ENCODE results near the gene HSD17B2.

HSD17B2 gene

GRCh38 chr16:82051656-82052055, 16.6 kb downstream of the HSD17B2 start:
- Histone ChIP-seq H3K4me3 (ENCODE audit: low read depth in 1 of 2, low read length in 2 of 2) (no peak overlapping the region), H3K27me3 (ENCODE audit: control insufficient read depth in 1 of 2, insufficient read depth in 2 of 2, low read length in 2 of 2) (no peaks in the 10 kb centered on the region), H3K36me3 (ENCODE audit: insufficient read depth, low read length) (no peaks in the 10 kb centered on the region), H3K9ac (ENCODE audit: low read length) (no peak overlapping the region), H3K4me1 (ENCODE audit: insufficient read depth, low read length) (no peaks in the 10 kb centered on the region), H3K27ac (ENCODE audit: low read depth, low read length) (no peak overlapping the region), H3K9me3 (ENCODE audit: low read length) (no peaks in the 10 kb centered on the region)

GRCh38 chr16:82055117-82055516, 20.1 kb downstream of the HSD17B2 start:
- no peak overlapping the region for H3K9ac ChIP-seq (ENCODE audit: low read length)
- H3K36me3 ChIP-seq (ENCODE audit: insufficient read depth, low read length), result no peaks in the 10 kb centered on the region
- no peak overlapping the region for H3K27ac ChIP-seq (ENCODE audit: low read depth, low read length)
- no peaks in the 10 kb centered on the region for H3K27me3 ChIP-seq (ENCODE audit: control insufficient read depth in 1 of 2, insufficient read depth in 2 of 2, low read length in 2 of 2)
- no peaks in the 10 kb centered on the region for H3K4me1 ChIP-seq (ENCODE audit: insufficient read depth, low read length)
- H3K4me3 ChIP-seq (ENCODE audit: low read depth in 1 of 2, low read length in 2 of 2), result no peak overlapping the region
- H3K9me3 ChIP-seq (ENCODE audit: low read length), result no peaks in the 10 kb centered on the region

- Histone ChIP-seq H3K36me3 (ENCODE audit: insufficient read depth, low read length) (no peaks in the 10 kb centered on the region), H3K27me3 (ENCODE audit: control insufficient read depth in 1 of 2, insufficient read depth in 2 of 2, low read length in 2 of 2) (no peaks in the 10 kb centered on the region), H3K9ac (ENCODE audit: low read length) (no peak overlapping the region), H3K4me3 (ENCODE audit: low read depth in 1 of 2, low read length in 2 of 2) (no peak overlapping the region), H3K27ac (ENCODE audit: low read depth, low read length) (no peak overlapping the region), H3K9me3 (ENCODE audit: low read length) (no peaks in the 10 kb centered on the region), H3K4me1 (ENCODE audit: insufficient read depth, low read length) (no peaks in the 10 kb centered on the region)
These were observed 20.9 kb downstream of the HSD17B2 start for GRCh38 chr16:82055728-82056549.

- no peak overlapping the region for H3K27ac ChIP-seq (ENCODE audit: low read depth, low read length)
- no peak overlapping the region for H3K9ac ChIP-seq (ENCODE audit: low read length)
- no peaks in the 10 kb centered on the region for H3K27me3 ChIP-seq (ENCODE audit: control insufficient read depth in 1 of 2, insufficient read depth in 2 of 2, low read length in 2 of 2)
- H3K9me3 ChIP-seq (ENCODE audit: low read length), result no peaks in the 10 kb centered on the region
- no peaks in the 10 kb centered on the region for H3K36me3 ChIP-seq (ENCODE audit: insufficient read depth, low read length)
- H3K4me1 ChIP-seq (ENCODE audit: insufficient read depth, low read length), result no peaks in the 10 kb centered on the region
- no peak overlapping the region for H3K4me3 ChIP-seq (ENCODE audit: low read depth in 1 of 2, low read length in 2 of 2)
These were observed 21.5 kb downstream of the HSD17B2 start for GRCh38 chr16:82056550-82056896.

GRCh38 chr16:82059161-82059982, 24.3 kb downstream of the HSD17B2 start:
- Histone ChIP-seq H3K36me3 (ENCODE audit: insufficient read depth, low read length) (no peaks in the 10 kb centered on the region), H3K27me3 (ENCODE audit: control insufficient read depth in 1 of 2, insufficient read depth in 2 of 2, low read length in 2 of 2) (no peaks in the 10 kb centered on the region), H3K9ac (ENCODE audit: low read length) (no peak overlapping the region), H3K9me3 (ENCODE audit: low read length) (no peaks in the 10 kb centered on the region), H3K4me1 (ENCODE audit: insufficient read depth, low read length) (no peaks in the 10 kb centered on the region), H3K4me3 (ENCODE audit: low read depth in 1 of 2, low read length in 2 of 2) (no peak overlapping the region), H3K27ac (ENCODE audit: low read depth, low read length) (no peak overlapping the region)

GRCh38 chr16:82059983-82060421, 24.9 kb downstream of the HSD17B2 start:
- H3K4me3 ChIP-seq (ENCODE audit: low read depth in 1 of 2, low read length in 2 of 2), result no peak overlapping the region
- H3K4me1 ChIP-seq (ENCODE audit: insufficient read depth, low read length), result no peaks in the 10 kb centered on the region
- H3K27me3 ChIP-seq (ENCODE audit: control insufficient read depth in 1 of 2, insufficient read depth in 2 of 2, low read length in 2 of 2), result no peaks in the 10 kb centered on the region
- H3K27ac ChIP-seq (ENCODE audit: low read depth, low read length), result no peak overlapping the region
- H3K9ac ChIP-seq (ENCODE audit: low read length), result no peak overlapping the region
- H3K9me3 ChIP-seq (ENCODE audit: low read length), result no peaks in the 10 kb centered on the region
- no peaks in the 10 kb centered on the region for H3K36me3 ChIP-seq (ENCODE audit: insufficient read depth, low read length)

GRCh38 chr16:82061861-82062525, 26.9 kb downstream of the HSD17B2 start:
- H3K4me1 ChIP-seq (ENCODE audit: insufficient read depth, low read length), result no peaks in the 10 kb centered on the region
- no peaks in the 10 kb centered on the region for H3K27me3 ChIP-seq (ENCODE audit: control insufficient read depth in 1 of 2, insufficient read depth in 2 of 2, low read length in 2 of 2)
- H3K9ac ChIP-seq (ENCODE audit: low read length), result no peak overlapping the region
- no peaks in the 10 kb centered on the region for H3K36me3 ChIP-seq (ENCODE audit: insufficient read depth, low read length)
- no peak overlapping the region for H3K4me3 ChIP-seq (ENCODE audit: low read depth in 1 of 2, low read length in 2 of 2)
- no peak overlapping the region for H3K27ac ChIP-seq (ENCODE audit: low read depth, low read length)
- H3K9me3 ChIP-seq (ENCODE audit: low read length), result no peaks in the 10 kb centered on the region

- H3K9me3 ChIP-seq (ENCODE audit: low read length), result no peaks in the 10 kb centered on the region
- H3K36me3 ChIP-seq (ENCODE audit: insufficient read depth, low read length), result no peaks in the 10 kb centered on the region
- H3K9ac ChIP-seq (ENCODE audit: low read length), result no peak overlapping the region
- no peak overlapping the region for H3K27ac ChIP-seq (ENCODE audit: low read depth, low read length)
- H3K4me3 ChIP-seq (ENCODE audit: low read depth in 1 of 2, low read length in 2 of 2), result no peak overlapping the region
- H3K27me3 ChIP-seq (ENCODE audit: control insufficient read depth in 1 of 2, insufficient read depth in 2 of 2, low read length in 2 of 2), result no peaks in the 10 kb centered on the region
- no peaks in the 10 kb centered on the region for H3K4me1 ChIP-seq (ENCODE audit: insufficient read depth, low read length)
These were observed 27.6 kb downstream of the HSD17B2 start for GRCh38 chr16:82062645-82063058.

GRCh38 chr16:82063456-82064082, 28.5 kb downstream of the HSD17B2 start:
- Histone ChIP-seq H3K9me3 (ENCODE audit: low read length) (no peaks in the 10 kb centered on the region), H3K27me3 (ENCODE audit: control insufficient read depth in 1 of 2, insufficient read depth in 2 of 2, low read length in 2 of 2) (no peaks in the 10 kb centered on the region), H3K9ac (ENCODE audit: low read length) (no peak overlapping the region), H3K36me3 (ENCODE audit: insufficient read depth, low read length) (no peaks in the 10 kb centered on the region), H3K4me1 (ENCODE audit: insufficient read depth, low read length) (no peaks in the 10 kb centered on the region), H3K4me3 (ENCODE audit: low read depth in 1 of 2, low read length in 2 of 2) (no peak overlapping the region), H3K27ac (ENCODE audit: low read depth, low read length) (no peak overlapping the region)

GRCh38 chr16:82067042-82067803, 32.2 kb downstream of the HSD17B2 start:
- no peak overlapping the region for H3K27ac ChIP-seq (ENCODE audit: low read depth, low read length)
- H3K27me3 ChIP-seq (ENCODE audit: control insufficient read depth in 1 of 2, insufficient read depth in 2 of 2, low read length in 2 of 2), result no peaks in the 10 kb centered on the region
- H3K4me1 ChIP-seq (ENCODE audit: insufficient read depth, low read length), result no peaks in the 10 kb centered on the region
- no peak overlapping the region for H3K4me3 ChIP-seq (ENCODE audit: low read depth in 1 of 2, low read length in 2 of 2)
- H3K36me3 ChIP-seq (ENCODE audit: insufficient read depth, low read length), result no peaks in the 10 kb centered on the region
- H3K9me3 ChIP-seq (ENCODE audit: low read length), result no peaks in the 10 kb centered on the region
- no peak overlapping the region for H3K9ac ChIP-seq (ENCODE audit: low read length)

Data from muscle layer of colon (tissue), 2 donors.